GM12891 (cell line): ENCODE measurements around the gene FXYD3.

Experiments
- DNase-seq: peaks from one replicate; pipeline ENCODE4 v3.0.0; 2011; ENCODE audit warnings: low spot score; ENCODE audit not compliant: insufficient read length
- FAIRE-seq: peaks from 2 replicates; lab custom pipeline; 2011; peaks lifted over from hg19 to GRCh38; lab: Jason Lieb, UNC
- PAX5 ChIP-seq: IDR thresholded peaks from 2 replicates; pipeline ENCODE4 v1.6.1; 2011; ENCODE audit warnings: low read length, moderate library complexity, mild to moderate bottlenecking; ENCODE audit not compliant: insufficient read depth, severe bottlenecking
- POLR2A ChIP-seq: IDR thresholded peaks from 2 replicates; pipeline ENCODE4 v1.6.1; 2011; ENCODE audit warnings: low read depth, low read length, control low read depth
- POLR2AphosphoS5 ChIP-seq: IDR thresholded peaks from 2 replicates; pipeline ENCODE4 v1.6.1; 2011; ENCODE audit warnings: low read depth, low read length, control low read depth
- POU2F2 ChIP-seq: IDR thresholded peaks from 2 replicates; pipeline ENCODE4 v1.6.1; 2011; ENCODE audit warnings: low read depth, mild to moderate bottlenecking, control low read depth, low read length, moderate library complexity
- SPI1 ChIP-seq: IDR thresholded peaks from 2 replicates; pipeline ENCODE4 v1.6.1; 2011; ENCODE audit warnings: low read depth, low read length, control low read depth
- TAF1 ChIP-seq: IDR thresholded peaks from 2 replicates; pipeline ENCODE4 v1.6.1; 2011; ENCODE audit warnings: low read depth, low read length, control low read depth

FXYD3 gene

GRCh38 chr19:35161434-35161743 is 45.8 kb downstream of the FXYD3 start:
- no peak for FAIRE-seq
- no peak for DNase-seq
- TF ChIP-seq POU2F2, result no peak
- no peak for TF ChIP-seq SPI1
- no peak for TF ChIP-seq PAX5

DNA sequence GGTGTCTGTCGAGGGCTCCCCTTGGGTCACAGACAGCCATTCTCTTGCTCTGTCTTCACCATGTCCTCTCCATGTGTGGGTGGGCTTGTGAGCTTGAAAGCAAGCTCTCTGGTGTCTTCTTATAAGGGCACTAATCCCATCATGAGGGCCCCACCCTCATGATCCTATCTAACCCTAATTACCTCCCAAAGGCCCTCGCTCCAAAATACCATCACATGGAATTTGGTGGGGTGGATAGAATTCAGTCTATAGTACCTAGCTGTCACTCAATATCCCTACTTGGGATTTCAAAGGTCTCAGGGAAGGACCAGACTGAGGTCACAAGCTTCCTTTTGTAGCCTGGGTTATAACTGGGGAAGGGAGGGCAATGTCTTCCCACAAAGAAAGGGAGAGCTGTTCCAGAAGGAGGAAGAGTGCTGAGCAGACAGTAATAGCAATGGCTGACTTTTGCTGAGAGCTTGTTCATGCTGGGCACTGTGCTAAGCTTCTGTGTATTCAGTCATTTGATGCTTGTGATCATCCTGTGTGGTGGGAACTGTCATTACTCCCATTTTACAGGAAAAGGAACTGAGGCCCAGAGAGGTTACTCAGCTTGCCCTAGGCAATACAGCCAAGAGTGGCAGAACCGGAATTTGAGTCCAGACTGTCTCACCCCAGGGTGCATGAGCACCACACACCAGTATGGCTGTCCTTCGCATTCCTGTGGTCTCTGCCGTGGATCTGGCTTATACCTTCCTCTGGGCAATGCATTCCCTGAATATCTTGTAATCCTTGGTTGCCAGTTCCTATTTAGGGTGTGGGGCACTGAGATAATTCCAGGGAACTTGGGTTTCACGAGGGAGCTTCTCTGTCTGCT is 47.1 kb downstream of the FXYD3 start:
- no peak for FAIRE-seq
- TF ChIP-seq POLR2AphosphoS5 (no peak), PAX5 (no peak), SPI1 (no peak), POLR2A (no peak), TAF1 (no peak), POU2F2 (no peak)
- DNase-seq, result no peak

DNA sequence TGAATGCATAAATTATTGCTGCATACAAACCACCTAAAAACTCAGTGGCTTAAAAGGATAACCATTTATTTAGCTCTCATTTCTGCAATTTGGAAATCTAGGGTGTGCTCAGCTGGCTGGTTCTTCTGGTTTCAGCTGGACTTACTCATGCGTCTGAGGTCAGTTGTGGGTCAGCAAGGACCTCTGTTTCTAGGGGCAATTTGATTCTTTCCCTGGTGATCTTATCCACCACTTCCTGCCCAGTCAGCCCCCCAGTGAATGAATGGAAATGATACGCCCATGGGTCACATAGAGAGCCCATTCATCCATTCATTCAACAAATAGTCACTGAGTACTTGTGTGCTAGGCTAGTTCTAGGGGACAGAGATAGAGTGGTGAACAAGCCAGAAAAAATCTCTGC is 48.8 kb downstream of the FXYD3 start:
- TF ChIP-seq PAX5 (no peak), POLR2AphosphoS5 (no peak), POLR2A (no peak), POU2F2 (no peak), TAF1 (no peak), SPI1 (no peak)
- no peak for FAIRE-seq
- no peak for DNase-seq

GRCh38 chr19:35165200-35166058 is 49.8 kb downstream of the FXYD3 start:
- TF ChIP-seq POLR2A, result no peak
- TF ChIP-seq SPI1, result no peak
- TF ChIP-seq PAX5, result no peak
- no peak for TF ChIP-seq TAF1
- TF ChIP-seq POLR2AphosphoS5, result no peak
- no peak for TF ChIP-seq POU2F2
- FAIRE-seq (no peak), DNase-seq (no peak)

DNA sequence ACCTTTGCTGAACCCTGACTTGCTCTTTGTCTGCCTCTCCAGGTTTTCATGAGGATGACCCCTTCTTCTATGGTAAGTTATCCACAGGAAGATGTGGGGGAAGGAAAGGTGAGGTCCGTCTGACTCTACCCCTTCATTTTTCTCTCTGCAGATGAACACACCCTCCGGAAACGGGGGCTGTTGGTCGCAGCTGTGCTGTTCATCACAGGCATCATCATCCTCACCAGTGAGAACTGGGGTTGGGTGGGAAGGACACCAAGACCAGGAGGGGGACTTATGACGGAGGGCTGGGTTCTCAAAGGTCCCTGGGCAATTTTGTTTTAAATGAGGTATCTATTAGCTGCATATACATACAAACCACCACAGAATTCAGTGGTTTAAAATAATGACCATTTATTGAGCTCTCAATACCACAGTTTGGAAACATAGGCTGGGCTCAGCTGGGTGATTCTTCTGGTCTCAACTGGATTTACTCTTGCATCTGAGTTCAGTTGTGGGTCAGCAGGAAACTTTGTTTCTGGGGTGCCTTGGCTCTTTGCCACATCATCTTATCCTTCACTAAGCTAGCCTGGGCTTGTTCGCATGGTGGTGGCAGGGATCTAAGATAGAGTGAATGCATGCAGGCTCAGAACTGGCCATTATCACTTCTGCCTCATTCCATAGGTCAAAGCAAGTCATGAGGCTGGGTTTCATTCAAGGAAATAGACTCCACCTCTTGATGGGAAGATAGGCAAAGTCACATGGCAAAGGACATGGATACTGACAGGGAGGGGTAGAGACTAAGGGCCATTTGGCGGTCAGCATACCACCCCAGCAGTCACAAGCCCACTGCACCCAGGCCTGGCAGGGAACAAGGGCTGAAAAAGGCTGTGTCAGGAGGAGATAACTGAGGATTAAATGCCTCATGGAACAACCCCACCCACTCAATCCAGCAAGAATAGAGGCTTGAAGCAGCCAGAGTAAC is 50.8 kb downstream of the FXYD3 start:
- FAIRE-seq, result peak; percentile 54
- no peak for DNase-seq
- TF ChIP-seq PAX5, result no peak
- no peak for TF ChIP-seq POLR2A
- TF ChIP-seq POU2F2, result no peak
- no peak for TF ChIP-seq TAF1
- no peak for TF ChIP-seq SPI1
- TF ChIP-seq POLR2AphosphoS5, result no peak

DNA sequence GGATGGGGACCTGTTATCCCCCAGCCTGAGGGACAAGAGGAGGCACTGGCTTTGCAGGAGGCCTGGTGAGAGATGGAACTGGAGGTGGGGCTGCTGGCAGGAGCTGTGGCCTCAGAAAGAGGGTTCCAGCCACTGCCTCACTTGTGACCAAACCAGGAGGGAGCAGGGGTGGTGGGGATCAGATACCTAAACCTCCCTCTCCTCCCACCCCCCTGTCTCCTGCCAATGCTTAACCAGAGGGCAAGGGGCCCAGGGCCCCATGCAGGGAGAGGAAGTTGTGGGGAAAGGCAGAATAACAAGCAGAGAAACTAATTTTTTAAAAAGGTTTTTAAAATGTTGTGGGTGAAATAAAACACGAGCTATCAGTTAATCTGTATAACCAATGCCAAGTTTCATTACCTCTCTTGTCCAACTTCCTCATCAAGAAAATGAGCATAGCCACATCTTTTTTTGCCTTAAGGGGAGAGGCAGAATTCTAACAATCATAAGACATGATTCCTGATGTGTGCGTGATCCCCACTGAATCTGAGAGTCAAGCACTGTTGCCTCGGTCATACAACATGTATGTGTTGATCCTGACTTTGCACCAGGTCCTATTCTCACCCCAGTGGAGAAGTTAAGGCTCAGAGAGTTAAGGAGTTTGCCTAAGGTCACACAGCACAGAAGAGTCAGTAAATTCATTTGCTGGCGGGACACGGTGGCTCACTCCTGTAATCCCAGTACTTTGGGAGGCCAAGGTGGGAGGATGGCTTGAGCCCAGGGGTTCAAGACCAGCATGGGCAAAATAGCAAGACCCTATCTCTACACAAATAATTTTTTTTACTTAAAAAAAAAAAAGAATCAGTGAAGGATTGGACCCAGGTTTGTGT is 51.9 kb downstream of the FXYD3 start:
- TF ChIP-seq PAX5 (no peak), POLR2A (no peak), POU2F2 (no peak), TAF1 (no peak), POLR2AphosphoS5 (no peak), SPI1 (no peak)
- peak; percentile 31 for FAIRE-seq
- no peak for DNase-seq

GRCh38 chr19:35168196-35168595 is 52.6 kb downstream of the FXYD3 start:
- DNase-seq, result no peak
- no peak for FAIRE-seq
- TF ChIP-seq POU2F2, result no peak

DNA sequence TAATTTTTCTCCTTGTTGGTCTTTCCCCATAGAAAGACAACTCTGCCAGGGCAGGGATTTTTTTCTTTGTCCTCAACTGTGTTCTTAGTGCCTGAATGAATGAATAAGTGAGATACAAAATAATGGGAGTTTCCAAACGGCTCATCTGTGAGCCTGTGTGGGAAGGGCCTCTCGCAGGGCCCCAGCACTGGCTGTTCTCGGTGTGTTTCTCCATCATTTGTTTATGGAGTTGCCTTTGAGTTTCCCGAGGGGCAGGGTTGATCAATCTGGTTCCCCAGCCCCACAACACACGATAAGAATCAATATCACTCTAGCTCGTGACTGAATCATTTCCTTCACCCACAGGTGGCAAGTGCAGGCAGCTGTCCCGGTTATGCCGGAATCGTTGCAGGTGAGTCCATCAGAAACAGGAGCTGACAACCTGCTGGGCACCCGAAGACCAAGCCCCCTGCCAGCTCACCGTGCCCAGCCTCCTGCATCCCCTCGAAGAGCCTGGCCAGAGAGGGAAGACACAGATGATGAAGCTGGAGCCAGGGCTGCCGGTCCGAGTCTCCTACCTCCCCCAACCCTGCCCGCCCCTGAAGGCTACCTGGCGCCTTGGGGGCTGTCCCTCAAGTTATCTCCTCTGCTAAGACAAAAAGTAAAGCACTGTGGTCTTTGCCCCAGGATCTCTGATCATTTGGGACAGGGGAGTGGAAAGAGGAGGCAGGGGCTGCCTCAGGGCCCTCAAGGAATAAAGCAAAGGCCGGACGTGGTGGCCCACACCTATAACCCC is 53.8 kb downstream of the FXYD3 start:
- TF ChIP-seq SPI1, result no peak
- no peak for TF ChIP-seq POLR2A
- TF ChIP-seq TAF1, result no peak
- FAIRE-seq (no peak), DNase-seq (no peak)
